T-helper 2 cell treated with Interferon-gamma antibody and Interleukin-4, amounts not matched to agents 100 ng/mL and 5 ng/mL, for 36 hours (primary cell): ENCODE data around the gene TDRD15. TPM values are rescaled to one million over a fixed set of nuclear protein-coding genes. Genes with fewer than 3 reads are reported as not detected.
"Not testable (repeated sequence)": the region's sequence is repeated elsewhere in the genome, so short reads cannot be mapped to it uniquely, and the experiment has no call there.

Experiments used
- intact Hi-C: fragments of 100-400 bp; cut with micrococcal nuclease; formaldehyde crosslinking; loops from one replicate; pipeline ENCODE4 v1.15.1; 2023
- total RNA-seq: library from RNA; stranded (reverse); gene quantifications from 2 replicates; pipeline ENCODE4 v1.2.3, GENCODE V29; 2022

The TDRD15 gene
- total RNA-seq: not detected in 2 replicates

DNA sequence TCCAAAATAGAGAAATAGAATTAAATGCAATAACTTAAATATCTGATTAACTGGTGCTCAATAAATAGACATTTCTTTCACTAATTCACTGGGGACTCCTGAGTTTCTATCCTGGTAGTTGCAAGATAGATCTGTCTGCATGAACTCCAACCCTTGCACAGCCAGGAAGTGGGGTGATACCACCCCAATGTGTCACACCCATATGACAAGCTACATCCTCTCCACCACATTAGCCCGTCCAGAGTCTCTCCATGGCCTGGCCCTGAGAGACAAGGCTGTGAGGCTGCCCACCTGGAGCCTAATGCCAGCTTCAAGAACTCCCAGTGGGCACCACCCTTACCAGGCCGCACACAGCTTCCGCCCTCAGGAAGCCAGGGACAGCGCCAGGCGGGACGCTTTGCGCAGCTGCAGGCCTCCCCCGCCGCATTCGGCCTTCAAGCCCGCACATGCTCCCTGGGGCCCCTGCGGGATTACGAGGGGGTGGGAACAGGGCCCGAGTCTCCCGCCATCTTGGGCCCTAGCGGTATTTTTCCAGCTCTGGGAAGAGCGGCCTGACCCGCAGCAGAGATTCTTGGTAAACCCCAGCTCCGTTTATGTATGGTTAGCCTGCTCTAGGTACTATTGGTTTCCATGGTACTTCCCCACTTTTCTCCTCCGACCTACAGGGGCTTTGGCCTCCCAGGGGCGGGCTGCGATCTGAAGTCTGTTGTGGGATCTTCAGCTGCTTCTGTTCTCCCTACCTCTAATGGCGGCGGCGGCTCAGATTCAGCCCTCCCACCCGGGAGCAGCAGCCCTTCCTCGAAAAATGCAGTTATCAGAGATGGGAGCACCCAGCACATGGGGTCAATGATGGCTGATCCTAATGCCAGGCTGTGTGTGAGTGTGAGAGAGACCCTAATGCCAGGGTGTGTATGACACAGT lies at the start of gene TDRD15:
Gene TDRD15 (plus strand): TSS at position 496 of the 921 bp plus-strand sequence. CDS start 13,500 bp downstream, outside the sequence.
- intact Hi-C loops: no loop called here

GRCh38 chr2:21078296-21078695 lies 45.5 kb upstream of the TDRD15 start:
- intact Hi-C loops: no loop called here

DNA sequence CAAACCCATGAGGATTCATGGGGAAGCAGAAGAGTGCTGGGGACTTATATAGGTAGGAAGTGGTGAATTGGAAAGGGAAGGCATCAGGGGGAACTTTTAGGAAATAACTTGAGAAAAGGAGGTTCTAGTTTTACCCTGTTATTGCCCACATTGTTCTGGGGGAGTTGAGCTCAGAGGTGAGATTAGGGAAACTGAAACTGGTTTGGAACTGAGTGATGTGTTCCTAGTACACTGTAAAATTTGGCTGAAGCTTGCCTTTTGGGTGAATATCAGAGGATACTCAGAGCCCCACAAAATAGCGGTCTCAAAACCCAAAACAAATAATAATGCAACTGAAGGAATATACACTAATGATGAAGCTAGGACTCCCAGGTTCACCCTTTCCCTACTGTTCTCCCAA lies 40.3 kb upstream of the TDRD15 start:
- intact Hi-C loops: no loop called here

DNA sequence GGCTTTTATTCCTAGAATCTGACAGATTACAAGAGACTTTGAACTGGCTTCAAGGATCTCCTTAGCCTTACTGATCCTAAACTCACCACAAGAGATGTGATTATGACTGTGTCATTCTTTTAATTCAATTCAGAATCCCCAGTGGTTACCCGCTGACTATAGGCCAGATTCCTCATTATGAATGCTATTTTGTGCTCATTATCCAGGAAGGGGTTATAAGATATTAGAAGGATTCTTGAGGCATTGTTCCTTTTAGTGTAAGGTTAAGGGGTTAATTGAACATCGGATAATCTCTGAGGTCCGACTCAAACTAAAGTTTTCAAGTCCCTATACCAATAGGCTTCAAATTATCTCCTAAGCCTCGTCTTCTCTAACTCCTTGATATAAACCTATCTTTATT lies 39.4 kb upstream of the TDRD15 start:
- intact Hi-C loops: no loop called here

- intact Hi-C loops: no loop called here
Measured at GRCh38 chr2:21092308-21092869, 31.4 kb upstream of the TDRD15 start.

GRCh38 chr2:21095178-21095577 lies 28.6 kb upstream of the TDRD15 start:
- intact Hi-C loops: no loop called here

GRCh38 chr2:21095714-21096113 lies 28.1 kb upstream of the TDRD15 start:
- intact Hi-C loops: no loop called here

GRCh38 chr2:21096458-21096857 lies 27.3 kb upstream of the TDRD15 start:
- intact Hi-C loops: no loop called here

- intact Hi-C loops: no loop called here
Measured at GRCh38 chr2:21097331-21097730, 26.4 kb upstream of the TDRD15 start.

DNA sequence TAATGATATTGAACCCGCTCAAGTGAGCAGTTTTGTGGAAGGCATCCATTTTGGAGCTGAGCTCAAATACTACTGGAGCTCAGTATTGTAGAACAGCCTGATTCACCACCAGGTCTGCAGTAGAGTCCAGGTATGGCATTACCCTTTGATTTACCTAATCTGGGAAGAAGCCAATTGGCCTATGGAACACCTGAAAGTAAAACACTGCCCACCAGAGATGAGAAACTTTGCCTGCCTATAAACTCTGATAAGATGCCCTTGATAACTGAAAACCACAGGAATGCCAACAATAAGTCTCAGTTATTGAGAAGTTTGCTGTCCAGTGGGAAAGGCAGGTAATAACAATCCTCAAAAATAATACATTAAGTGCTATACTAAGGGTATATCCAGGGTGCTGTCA lies 25.5 kb upstream of the TDRD15 start:
- intact Hi-C loops: no loop called here

DNA sequence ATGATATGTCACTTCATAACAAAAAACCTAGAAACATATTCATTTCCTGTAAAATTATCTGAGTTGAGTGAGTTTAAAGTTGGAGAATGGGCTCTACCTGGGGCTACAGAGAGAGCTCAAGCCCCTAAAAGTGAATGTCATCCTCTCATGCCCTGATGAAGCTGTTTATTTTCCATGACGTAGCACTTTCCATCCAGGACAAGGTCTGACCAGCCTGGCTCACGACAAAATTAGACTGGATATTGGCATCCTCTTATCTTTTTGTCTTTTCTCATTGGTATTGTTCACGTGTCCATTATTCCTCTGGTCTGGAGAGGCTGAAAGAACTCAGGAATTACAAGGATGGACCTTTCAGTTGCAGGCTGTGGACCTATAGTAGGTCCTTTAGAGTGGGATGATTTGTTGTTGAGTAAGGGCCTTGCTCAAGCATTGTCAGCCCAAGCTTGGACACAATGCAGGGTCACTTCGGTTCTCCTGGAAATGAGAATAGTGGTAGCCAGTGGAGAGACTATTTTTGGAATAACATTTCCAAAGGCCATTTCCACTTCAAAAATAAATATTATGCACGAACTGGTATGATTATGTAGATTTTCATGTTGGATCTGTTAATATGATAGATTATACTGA lies 24.4 kb upstream of the TDRD15 start:
- intact Hi-C loops: no loop called here

- intact Hi-C loops: not testable (repeated sequence)
Measured at GRCh38 chr2:21101514-21102155, 22.1 kb upstream of the TDRD15 start.

DNA sequence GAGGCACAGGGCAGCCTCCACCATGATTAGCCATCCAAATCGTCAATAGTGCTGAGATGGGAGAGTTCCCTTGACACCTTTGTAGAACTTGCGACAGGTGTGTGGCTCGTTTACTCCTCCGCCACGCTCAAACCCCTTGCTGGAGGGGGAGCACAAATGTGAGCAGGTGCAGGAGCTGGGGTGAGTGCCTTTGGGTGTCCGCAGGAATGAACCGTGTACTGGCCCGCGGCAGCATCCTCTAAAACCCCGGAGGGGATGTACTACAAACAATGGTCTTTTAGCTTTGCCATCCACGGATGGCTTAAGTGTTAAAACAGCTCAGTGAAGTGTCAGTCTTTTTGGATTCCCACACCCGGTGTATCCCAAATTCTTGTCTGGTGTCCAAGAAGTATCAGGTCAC lies 21.4 kb upstream of the TDRD15 start:
- intact Hi-C loops: no loop called here

GRCh38 chr2:21103274-21103891 lies 20.4 kb upstream of the TDRD15 start:
- intact Hi-C loops: no loop called here

GRCh38 chr2:21104030-21104660 lies 19.6 kb upstream of the TDRD15 start:
- intact Hi-C loops: no loop called here

- intact Hi-C loops: no loop called here
Measured at GRCh38 chr2:21111012-21111411, 12.8 kb upstream of the TDRD15 start.

DNA sequence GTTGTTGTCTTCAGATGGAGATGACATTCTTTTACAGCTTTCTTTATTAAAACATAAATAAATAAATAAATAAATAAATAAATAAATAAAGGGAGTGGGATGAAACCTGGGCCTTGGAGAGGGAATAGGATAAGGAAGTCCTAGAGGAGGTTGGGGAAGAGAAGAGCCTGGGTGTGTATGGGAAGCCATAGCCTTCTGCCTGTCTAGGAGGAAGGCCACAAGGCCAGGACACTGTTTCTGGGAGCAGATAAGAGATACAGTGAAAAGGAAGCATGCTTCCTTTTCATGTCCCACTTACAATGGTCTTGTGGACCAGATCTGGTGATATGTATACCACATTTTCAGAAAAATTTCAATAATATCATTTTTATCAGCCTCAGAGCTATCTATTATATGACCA lies 6.1 kb upstream of the TDRD15 start:
- intact Hi-C loops: loop anchor here (1.0 to 5.0 kb wide), 2 partner anchors 74 to 455 kb away; no protein-coding TSS in a partner anchor

- intact Hi-C loops: loop anchor here (1.0 to 5.0 kb wide), 2 partner anchors 75 to 456 kb away; no protein-coding TSS in a partner anchor
Measured at GRCh38 chr2:21118302-21118920, 5.4 kb upstream of the TDRD15 start.

GRCh38 chr2:21131861-21132260 lies 8.1 kb downstream of the TDRD15 start:
- intact Hi-C loops: no loop called here

DNA sequence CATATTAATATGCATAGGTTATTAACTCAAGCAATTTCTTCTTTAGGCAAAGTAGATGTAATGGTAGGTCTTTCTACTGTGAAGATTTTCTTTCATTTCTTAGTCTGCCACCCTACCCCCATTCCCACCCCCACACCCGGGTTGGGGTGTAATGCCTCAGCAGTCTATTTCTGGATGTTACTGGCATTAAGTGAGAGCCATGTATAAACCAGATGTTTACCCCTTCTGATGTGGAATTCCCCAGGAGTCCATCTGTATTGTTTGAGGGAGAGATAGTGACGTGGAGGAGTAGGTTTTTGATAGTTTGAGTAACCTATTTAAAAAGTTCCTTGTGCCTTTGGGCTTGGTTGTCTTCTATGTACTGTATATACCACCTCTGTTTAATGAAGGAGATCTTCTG lies 11.8 kb downstream of the TDRD15 start:
- intact Hi-C loops: no loop called here
